ENCODE measurements around the gene SH3RF3. TPM values are rescaled to one million over a fixed set of nuclear protein-coding genes. Genes with fewer than 3 reads are reported as not detected.

SH3RF3 gene
- total and polyA plus RNA-seq, 3 experiments from 2014 or later, result 0.24 to 0.31 (median 0.27) TPM

GRCh38 chr2:109336296-109336695, 207.3 kb downstream of the SH3RF3 start:
- POLR2A ChIA-PET, result no interaction called here
- H3K27ac ChIP-seq (ENCODE audit: low read depth, low read length), result no peak overlapping the region
- Mint-ChIP-seq H3K4me3 (peak overlapping the region in 1 of 7 donors; percentile 59), H3K9me3 (no peaks in the 10 kb centered on the region), H3K27ac (no peak overlapping the region), H3K27me3 (peaks cover 8 to 16% of the 10 kb centered on the region in 2 donors), H3K4me1 (peaks cover 20 to 34% (median 31%) of the 10 kb centered on the region in 3 donors), H3K36me3 (peaks cover 0 to 5% (median 0%) of the 10 kb centered on the region in 3 donors)
- H3K9me3 ChIP-seq (ENCODE audit: low read length), result no peaks in the 10 kb centered on the region
- DNase-seq, result no peak
- no peak overlapping the region for H3K4me3 ChIP-seq (ENCODE audit: low read length)
- H3K27me3 ChIP-seq (ENCODE audit: insufficient read depth, low read length, poor library complexity, severe bottlenecking), result no peaks in the 10 kb centered on the region
- no peaks in the 10 kb centered on the region for H3K36me3 ChIP-seq (ENCODE audit: insufficient read depth, low read length)
- H3K4me1 ChIP-seq (ENCODE audit: insufficient read depth, low read length), result peaks cover 26% of the 10 kb centered on the region
- CTCF ChIA-PET, result no interaction called here

- Mint-ChIP-seq H3K4me1 (peaks cover 19 to 28% (median 26%) of the 10 kb centered on the region in 3 donors), H3K27ac (no peak overlapping the region), H3K4me3 (no peak overlapping the region), H3K27me3 (peaks cover 8 to 14% of the 10 kb centered on the region in 2 donors), H3K36me3 (peaks cover 0 to 5% (median 0%) of the 10 kb centered on the region in 3 donors), H3K9me3 (no peaks in the 10 kb centered on the region)
- no peak for DNase-seq
- Histone ChIP-seq H3K9me3 (ENCODE audit: low read length) (no peaks in the 10 kb centered on the region), H3K4me1 (ENCODE audit: insufficient read depth, low read length) (peaks cover 24% of the 10 kb centered on the region), H3K4me3 (ENCODE audit: low read length) (no peak overlapping the region), H3K36me3 (ENCODE audit: insufficient read depth, low read length) (no peaks in the 10 kb centered on the region), H3K27me3 (ENCODE audit: insufficient read depth, low read length, poor library complexity, severe bottlenecking) (no peaks in the 10 kb centered on the region), H3K27ac (ENCODE audit: low read depth, low read length) (no peak overlapping the region)
- ChIA-PET POLR2A (no interaction called here), CTCF (no interaction called here)
Observed at GRCh38 chr2:109337221-109337620, 208.2 kb downstream of the SH3RF3 start.

- POLR2A ChIA-PET, result no interaction called here
- H3K27me3 Mint-ChIP-seq, result peaks cover 8 to 13% of the 10 kb centered on the region in 2 donors
- H3K27me3 ChIP-seq (ENCODE audit: insufficient read depth, low read length, poor library complexity, severe bottlenecking), result no peaks in the 10 kb centered on the region
- no peak for DNase-seq
- no peaks in the 10 kb centered on the region for H3K36me3 ChIP-seq (ENCODE audit: insufficient read depth, low read length)
- H3K4me3 Mint-ChIP-seq, result no peak overlapping the region
- H3K4me1 Mint-ChIP-seq, result peaks cover 12 to 17% (median 14%) of the 10 kb centered on the region in 3 donors
- CTCF ChIA-PET, result no interaction called here
- no peaks in the 10 kb centered on the region for H3K9me3 Mint-ChIP-seq
- H3K27ac ChIP-seq (ENCODE audit: low read depth, low read length), result no peak overlapping the region
- no peak overlapping the region for H3K4me3 ChIP-seq (ENCODE audit: low read length)
- peaks cover 11% of the 10 kb centered on the region for H3K4me1 ChIP-seq (ENCODE audit: insufficient read depth, low read length)
- peaks cover 0 to 5% (median 0%) of the 10 kb centered on the region in 3 donors for H3K36me3 Mint-ChIP-seq
- no peaks in the 10 kb centered on the region for H3K9me3 ChIP-seq (ENCODE audit: low read length)
- H3K27ac Mint-ChIP-seq, result no peak overlapping the region
Observed at GRCh38 chr2:109339519-109339966, 210.5 kb downstream of the SH3RF3 start.

GRCh38 chr2:109340381-109340780, 211.4 kb downstream of the SH3RF3 start:
- no peak for DNase-seq
- H3K27ac ChIP-seq (ENCODE audit: low read depth, low read length), result no peak overlapping the region
- peaks cover 10 to 14% (median 11%) of the 10 kb centered on the region in 3 donors for H3K4me1 Mint-ChIP-seq
- H3K4me1 ChIP-seq (ENCODE audit: insufficient read depth, low read length), result peaks cover 10% of the 10 kb centered on the region
- no peak overlapping the region for H3K4me3 ChIP-seq (ENCODE audit: low read length)
- no peaks in the 10 kb centered on the region for H3K9me3 Mint-ChIP-seq
- no peak overlapping the region for H3K4me3 Mint-ChIP-seq
- POLR2A ChIA-PET, result no interaction called here
- H3K27me3 Mint-ChIP-seq, result peaks cover 7 to 13% of the 10 kb centered on the region in 2 donors
- H3K27ac Mint-ChIP-seq, result no peak overlapping the region
- no peaks in the 10 kb centered on the region for H3K27me3 ChIP-seq (ENCODE audit: insufficient read depth, low read length, poor library complexity, severe bottlenecking)
- H3K9me3 ChIP-seq (ENCODE audit: low read length), result no peaks in the 10 kb centered on the region
- peaks cover 0 to 5% (median 0%) of the 10 kb centered on the region in 3 donors for H3K36me3 Mint-ChIP-seq
- CTCF ChIA-PET, result no interaction called here
- no peaks in the 10 kb centered on the region for H3K36me3 ChIP-seq (ENCODE audit: insufficient read depth, low read length)

GRCh38 chr2:109341355-109342255, 212.6 kb downstream of the SH3RF3 start:
- Histone ChIP-seq H3K27me3 (ENCODE audit: insufficient read depth, low read length, poor library complexity, severe bottlenecking) (no peaks in the 10 kb centered on the region), H3K4me1 (ENCODE audit: insufficient read depth, low read length) (no peaks in the 10 kb centered on the region), H3K9me3 (ENCODE audit: low read length) (no peaks in the 10 kb centered on the region), H3K36me3 (ENCODE audit: insufficient read depth, low read length) (no peaks in the 10 kb centered on the region), H3K27ac (ENCODE audit: low read depth, low read length) (no peak overlapping the region), H3K4me3 (ENCODE audit: low read length) (no peak overlapping the region)
- Mint-ChIP-seq H3K4me3 (no peak overlapping the region), H3K27me3 (peaks cover 4 to 13% of the 10 kb centered on the region in 2 donors), H3K4me1 (peaks cover 0 to 3% (median 0%) of the 10 kb centered on the region in 3 donors), H3K36me3 (peaks cover 0 to 5% (median 0%) of the 10 kb centered on the region in 3 donors), H3K27ac (no peak overlapping the region), H3K9me3 (no peaks in the 10 kb centered on the region)
- ChIA-PET POLR2A (no interaction called here), CTCF (no interaction called here)
- no peak for DNase-seq

GRCh38 chr2:109342256-109342850, 213.3 kb downstream of the SH3RF3 start:
- H3K27ac ChIP-seq (ENCODE audit: low read depth, low read length), result no peak overlapping the region
- POLR2A ChIA-PET, result no interaction called here
- no peak for DNase-seq
- H3K36me3 ChIP-seq (ENCODE audit: insufficient read depth, low read length), result no peaks in the 10 kb centered on the region
- Mint-ChIP-seq H3K27me3 (peaks cover 2 to 13% of the 10 kb centered on the region in 2 donors), H3K36me3 (peaks cover 0 to 5% (median 0%) of the 10 kb centered on the region in 3 donors), H3K27ac (peak overlapping the region in 1 of 8 donors; percentile 26), H3K4me3 (no peak overlapping the region), H3K4me1 (no peaks in the 10 kb centered on the region), H3K9me3 (no peaks in the 10 kb centered on the region)
- peaks cover 1% of the 10 kb centered on the region for H3K4me1 ChIP-seq (ENCODE audit: insufficient read depth, low read length)
- CTCF ChIA-PET, result no interaction called here
- H3K9me3 ChIP-seq (ENCODE audit: low read length), result no peaks in the 10 kb centered on the region
- no peaks in the 10 kb centered on the region for H3K27me3 ChIP-seq (ENCODE audit: insufficient read depth, low read length, poor library complexity, severe bottlenecking)
- no peak overlapping the region for H3K4me3 ChIP-seq (ENCODE audit: low read length)

GRCh38 chr2:109342930-109343329, 213.9 kb downstream of the SH3RF3 start:
- Mint-ChIP-seq H3K36me3 (peaks cover 0 to 5% (median 0%) of the 10 kb centered on the region in 3 donors), H3K4me1 (peaks cover under 1 to 1% (median under 1%) of the 10 kb centered on the region in 3 donors), H3K27me3 (peaks cover 2 to 13% of the 10 kb centered on the region in 2 donors), H3K4me3 (no peak overlapping the region), H3K27ac (no peak overlapping the region), H3K9me3 (no peaks in the 10 kb centered on the region)
- Histone ChIP-seq H3K9me3 (ENCODE audit: low read length) (no peaks in the 10 kb centered on the region), H3K27me3 (ENCODE audit: insufficient read depth, low read length, poor library complexity, severe bottlenecking) (no peaks in the 10 kb centered on the region), H3K4me1 (ENCODE audit: insufficient read depth, low read length) (peaks cover 7% of the 10 kb centered on the region), H3K4me3 (ENCODE audit: low read length) (no peak overlapping the region), H3K36me3 (ENCODE audit: insufficient read depth, low read length) (no peaks in the 10 kb centered on the region), H3K27ac (ENCODE audit: low read depth, low read length) (no peak overlapping the region)
- ChIA-PET CTCF (no interaction called here), POLR2A (no interaction called here)
- no peak for DNase-seq

GRCh38 chr2:109343460-109343859, 214.5 kb downstream of the SH3RF3 start:
- Mint-ChIP-seq H3K4me3 (no peak overlapping the region), H3K36me3 (peaks cover 0 to 5% (median 0%) of the 10 kb centered on the region in 3 donors), H3K4me1 (peaks cover 5 to 7% (median 6%) of the 10 kb centered on the region in 3 donors), H3K27ac (no peak overlapping the region), H3K9me3 (no peaks in the 10 kb centered on the region), H3K27me3 (peaks cover 2 to 10% of the 10 kb centered on the region in 2 donors)
- CTCF ChIA-PET, result no interaction called here
- Histone ChIP-seq H3K9me3 (ENCODE audit: low read length) (no peaks in the 10 kb centered on the region), H3K36me3 (ENCODE audit: insufficient read depth, low read length) (no peaks in the 10 kb centered on the region), H3K4me1 (ENCODE audit: insufficient read depth, low read length) (peaks cover 12% of the 10 kb centered on the region), H3K27ac (ENCODE audit: low read depth, low read length) (no peak overlapping the region), H3K27me3 (ENCODE audit: insufficient read depth, low read length, poor library complexity, severe bottlenecking) (no peaks in the 10 kb centered on the region), H3K4me3 (ENCODE audit: low read length) (no peak overlapping the region)
- DNase-seq, result no peak
- POLR2A ChIA-PET, result no interaction called here

Data from CD8-positive, alpha-beta memory T cell (primary cell).